HEK293T (cell line): Measurements from ENCODE around the gene ARPC5L.

ENCODE experiments used
- ARNT ChIP-seq: fragments of 450-650 bp; IDR thresholded peaks from 2 replicates; pipeline ENCODE4 v1.6.1; 2017; ENCODE audit warnings: mild to moderate bottlenecking
- BHLHE40 ChIP-seq: fragments of 450-650 bp; IDR thresholded peaks from 2 replicates; pipeline ENCODE4 v1.6.1; 2016; ENCODE audit warnings: mild to moderate bottlenecking, moderate library complexity, borderline replicate concordance
- CTBP1 ChIP-seq: fragments of 450-650 bp; IDR thresholded peaks from 2 replicates; pipeline ENCODE4 v1.6.1; 2016; ENCODE audit warnings: borderline replicate concordance
- ELF4 ChIP-seq: fragments of 450-650 bp; IDR thresholded peaks from 2 replicates; pipeline ENCODE4 v1.6.1; 2017; ENCODE audit warnings: antibody characterized with exemption
- FOXA1 ChIP-seq: fragments of 450-650 bp; IDR thresholded peaks from 2 replicates; pipeline ENCODE4 v1.6.1; 2016; ENCODE audit warnings: mild to moderate bottlenecking
- FOXM1 ChIP-seq: fragments of 450-650 bp; IDR thresholded peaks from 2 replicates; pipeline ENCODE4 v1.6.1; 2017; ENCODE audit warnings: mild to moderate bottlenecking, borderline replicate concordance
- HDGF ChIP-seq: fragments of 450-650 bp; IDR thresholded peaks from 2 replicates; pipeline ENCODE4 v1.6.1; 2017; ENCODE audit warnings: antibody characterized with exemption, borderline replicate concordance
- L3MBTL2 ChIP-seq: fragments of 450-650 bp; conservative IDR thresholded peaks from 2 replicates; pipeline ENCODE4 v1.6.1; 2016; ENCODE audit warnings: mild to moderate bottlenecking
- NFRKB ChIP-seq: fragments of 450-650 bp; IDR thresholded peaks from 2 replicates; pipeline ENCODE4 v1.6.1; 2016; ENCODE audit warnings: mild to moderate bottlenecking, moderate library complexity
- SUZ12 ChIP-seq: fragments of 450-650 bp; IDR thresholded peaks from 2 replicates; pipeline ENCODE4 v1.6.1; 2016; ENCODE audit warnings: mild to moderate bottlenecking
- ZNF384 ChIP-seq: fragments of 450-650 bp; IDR thresholded peaks from 2 replicates; pipeline ENCODE4 v1.6.1; 2016

GRCh38 chr9:124841075-124841821, 20.7 kb upstream of the ARPC5L start:
- TF ChIP-seq BHLHE40 = no peak
- no peak for TF ChIP-seq CTBP1
- no peak for TF ChIP-seq SUZ12
- no peak for TF ChIP-seq ZNF384
- no peak for TF ChIP-seq FOXM1
- TF ChIP-seq HDGF = no peak
- no peak for TF ChIP-seq FOXA1
- TF ChIP-seq NFRKB = no peak
- no peak for TF ChIP-seq ELF4
- no peak for TF ChIP-seq ARNT
- no peak for TF ChIP-seq L3MBTL2
